ENCODE data around the gene CAB39L. TPM values are rescaled to one million over a fixed set of nuclear protein-coding genes. Genes with fewer than 3 reads are reported as not detected.

CAB39L gene
- total RNA-seq, 1 experiment from 2014 or later: 6.2 TPM

- H3K4me3 Mint-ChIP-seq (ENCODE audit: unreplicated experiment): no peak overlapping the region
- no peak overlapping the region for H3K27ac Mint-ChIP-seq (ENCODE audit: low read depth, unreplicated experiment)
- intact Hi-C loops (cut with micrococcal nuclease): no loop called here
- DNase-seq (ENCODE audit: unreplicated experiment): no peak
- H3K4me1 Mint-ChIP-seq (ENCODE audit: insufficient read depth, unreplicated experiment): peaks cover under 1% of the 10 kb centered on the region
- no peaks in the 10 kb centered on the region for H3K9me3 Mint-ChIP-seq (ENCODE audit: unreplicated experiment)
- H3K36me3 Mint-ChIP-seq (ENCODE audit: insufficient read depth, unreplicated experiment): no peaks in the 10 kb centered on the region
- POLR2A ChIA-PET: interaction anchor here (0.7 kb wide), 1 partner anchor 11 kb away, joined by 3 read pairs; no protein-coding TSS in a partner anchor
- TF ChIP-seq CTCF (IDR thresholded peaks at IDR 0.05; ENCODE audit: unreplicated experiment): no peak
- H3K27me3 Mint-ChIP-seq (ENCODE audit: insufficient read depth, unreplicated experiment): no peaks in the 10 kb centered on the region
- CTCF ChIA-PET: interaction anchor here (0.6 kb wide), 1 partner anchor 95 kb away, joined by 3 read pairs; the partner anchor contains the start of gene CAB39L
- no TSS peak for BruUV-seq (replicated peaks)
These were observed 95.1 kb downstream of the CAB39L start for GRCh38 chr13:49348751-49349150.

- BruUV-seq (replicated peaks): no TSS peak
- Mint-ChIP-seq H3K27me3 (ENCODE audit: insufficient read depth, unreplicated experiment) (no peaks in the 10 kb centered on the region), H3K27ac (ENCODE audit: low read depth, unreplicated experiment) (no peak overlapping the region), H3K4me1 (ENCODE audit: insufficient read depth, unreplicated experiment) (peaks cover 7% of the 10 kb centered on the region), H3K9me3 (ENCODE audit: unreplicated experiment) (no peaks in the 10 kb centered on the region), H3K36me3 (ENCODE audit: insufficient read depth, unreplicated experiment) (no peaks in the 10 kb centered on the region), H3K4me3 (ENCODE audit: unreplicated experiment) (no peak overlapping the region)
- ChIA-PET POLR2A (interaction anchor here (0.7 kb wide), 1 partner anchor 93 kb away, joined by 3 read pairs; no protein-coding TSS in a partner anchor), CTCF (interaction anchor here (0.7 kb wide), 1 partner anchor 93 kb away, joined by 3 read pairs; no protein-coding TSS in a partner anchor)
- DNase-seq (ENCODE audit: unreplicated experiment): peak; percentile 2
- intact Hi-C loops (cut with micrococcal nuclease): no loop called here
- no peak for TF ChIP-seq CTCF (IDR thresholded peaks at IDR 0.05; ENCODE audit: unreplicated experiment)
These were observed 96.0 kb downstream of the CAB39L start for GRCh38 chr13:49347650-49348385.

GRCh38 chr13:49346460-49346859 is 97.4 kb downstream of the CAB39L start:
- no peak overlapping the region for H3K4me3 Mint-ChIP-seq (ENCODE audit: unreplicated experiment)
- H3K36me3 Mint-ChIP-seq (ENCODE audit: insufficient read depth, unreplicated experiment): no peaks in the 10 kb centered on the region
- intact Hi-C loops (cut with micrococcal nuclease): no loop called here
- H3K4me1 Mint-ChIP-seq (ENCODE audit: insufficient read depth, unreplicated experiment): peaks cover 7% of the 10 kb centered on the region
- no peaks in the 10 kb centered on the region for H3K9me3 Mint-ChIP-seq (ENCODE audit: unreplicated experiment)
- ChIA-PET CTCF (no interaction called here), POLR2A (no interaction called here)
- no peak for TF ChIP-seq CTCF (IDR thresholded peaks at IDR 0.05; ENCODE audit: unreplicated experiment)
- no peak overlapping the region for H3K27ac Mint-ChIP-seq (ENCODE audit: low read depth, unreplicated experiment)
- no TSS peak for BruUV-seq (replicated peaks)
- no peak for DNase-seq (ENCODE audit: unreplicated experiment)
- no peaks in the 10 kb centered on the region for H3K27me3 Mint-ChIP-seq (ENCODE audit: insufficient read depth, unreplicated experiment)

GRCh38 chr13:49343731-49344130 is 100.1 kb downstream of the CAB39L start:
- ChIA-PET CTCF (interaction anchor here (0.6 to 0.7 kb wide), 3 partner anchors 13 to 131 kb away, joined by 3 read pairs; no protein-coding TSS in a partner anchor), POLR2A (interaction anchor here (0.6 kb wide), 1 partner anchor 1010 kb away, joined by 4 read pairs; no protein-coding TSS in a partner anchor)
- intact Hi-C loops (cut with micrococcal nuclease): no loop called here
- H3K4me3 Mint-ChIP-seq (ENCODE audit: unreplicated experiment): no peak overlapping the region
- DNase-seq (ENCODE audit: unreplicated experiment): no peak
- H3K9me3 Mint-ChIP-seq (ENCODE audit: unreplicated experiment): no peaks in the 10 kb centered on the region
- H3K4me1 Mint-ChIP-seq (ENCODE audit: insufficient read depth, unreplicated experiment): peaks cover 7% of the 10 kb centered on the region
- no peak for TF ChIP-seq CTCF (IDR thresholded peaks at IDR 0.05; ENCODE audit: unreplicated experiment)
- no peak overlapping the region for H3K27ac Mint-ChIP-seq (ENCODE audit: low read depth, unreplicated experiment)
- BruUV-seq (replicated peaks): no TSS peak
- no peaks in the 10 kb centered on the region for H3K27me3 Mint-ChIP-seq (ENCODE audit: insufficient read depth, unreplicated experiment)
- no peaks in the 10 kb centered on the region for H3K36me3 Mint-ChIP-seq (ENCODE audit: insufficient read depth, unreplicated experiment)
